GM13976 (cell line): ENCODE results near the gene CCM2.
"Not testable (repeated sequence)": the region's sequence is repeated elsewhere in the genome, so short reads cannot be mapped to it uniquely, and the experiment has no call there.

Source experiments
- DNase-seq: peaks from one replicate; pipeline ENCODE4 v3.0.0; 2012; ENCODE audit warnings: low spot score
- CTCF ChIP-seq: IDR thresholded peaks from 2 replicates; pipeline ENCODE4 v1.5.1; 2012; ENCODE audit warnings: borderline replicate concordance, mild to moderate bottlenecking; ENCODE audit not compliant: insufficient read depth; ENCODE audit errors: extremely low read depth, missing control alignments, control extremely low read depth
- in situ Hi-C: fragments of 300-500 bp; cut with MboI; formaldehyde crosslinking; loops from one replicate; pipeline ENCODE4 v1.12.0; 2022; ENCODE audit warnings: low sequenced_read_pairs, mixed read lengths, inconsistent platforms; ENCODE audit not compliant: unreplicated experiment

The CCM2 gene

GRCh38 chr7:45112648-45113047 is 112.6 kb downstream of the CCM2 start:
- in situ Hi-C loops = no loop called here

GRCh38 chr7:45114257-45114656 is 114.3 kb downstream of the CCM2 start:
- in situ Hi-C loops, DNase-seq: not testable (repeated sequence)

More at GRCh38 chr7:45112648-45113047, 112.6 kb downstream of the CCM2 start:
- no peak for DNase-seq
- TF ChIP-seq CTCF = no peak

- no peak for TF ChIP-seq CTCF
- DNase-seq = no peak
- in situ Hi-C loops = no loop called here
Measured at GRCh38 chr7:45114926-45115325, 114.9 kb downstream of the CCM2 start.

GRCh38 chr7:45116048-45116447 is 116.0 kb downstream of the CCM2 start:
- in situ Hi-C loops = no loop called here

GRCh38 chr7:45117582-45117981 is 117.6 kb downstream of the CCM2 start:
- DNase-seq = no peak
- TF ChIP-seq CTCF = no peak
- in situ Hi-C loops = no loop called here

More at GRCh38 chr7:45116048-45116447, 116.0 kb downstream of the CCM2 start:
- TF ChIP-seq CTCF = no peak
- DNase-seq = no peak

GRCh38 chr7:45118292-45118691 is 118.3 kb downstream of the CCM2 start:
- TF ChIP-seq CTCF = no peak
- in situ Hi-C loops = no loop called here
- no peak for DNase-seq

GRCh38 chr7:45118889-45119331 is 118.9 kb downstream of the CCM2 start:
- in situ Hi-C loops = no loop called here
- no peak for DNase-seq
- TF ChIP-seq CTCF = no peak
